Activated CD8-positive, alpha-beta memory T cell treated with anti-CD3 and anti-CD28 coated beads for 48 hours (primary cell): ENCODE measurements around the gene CDK4.
"Not testable (repeated sequence)": the region's sequence is repeated elsewhere in the genome, so short reads cannot be mapped to it uniquely, and the experiment has no call there.

Experiments used
- DNase-seq, 3 experiments: peaks; one replicate each; pipeline ENCODE4 v3.0.0-alpha.2; 2020; ENCODE audit warnings: low read depth in 2 of 3, low spot score in 2 of 3

CDK4 gene

GRCh38 chr12:57726884-57727757 is 25.0 kb downstream of the CDK4 start:
- no peak for DNase-seq

DNA sequence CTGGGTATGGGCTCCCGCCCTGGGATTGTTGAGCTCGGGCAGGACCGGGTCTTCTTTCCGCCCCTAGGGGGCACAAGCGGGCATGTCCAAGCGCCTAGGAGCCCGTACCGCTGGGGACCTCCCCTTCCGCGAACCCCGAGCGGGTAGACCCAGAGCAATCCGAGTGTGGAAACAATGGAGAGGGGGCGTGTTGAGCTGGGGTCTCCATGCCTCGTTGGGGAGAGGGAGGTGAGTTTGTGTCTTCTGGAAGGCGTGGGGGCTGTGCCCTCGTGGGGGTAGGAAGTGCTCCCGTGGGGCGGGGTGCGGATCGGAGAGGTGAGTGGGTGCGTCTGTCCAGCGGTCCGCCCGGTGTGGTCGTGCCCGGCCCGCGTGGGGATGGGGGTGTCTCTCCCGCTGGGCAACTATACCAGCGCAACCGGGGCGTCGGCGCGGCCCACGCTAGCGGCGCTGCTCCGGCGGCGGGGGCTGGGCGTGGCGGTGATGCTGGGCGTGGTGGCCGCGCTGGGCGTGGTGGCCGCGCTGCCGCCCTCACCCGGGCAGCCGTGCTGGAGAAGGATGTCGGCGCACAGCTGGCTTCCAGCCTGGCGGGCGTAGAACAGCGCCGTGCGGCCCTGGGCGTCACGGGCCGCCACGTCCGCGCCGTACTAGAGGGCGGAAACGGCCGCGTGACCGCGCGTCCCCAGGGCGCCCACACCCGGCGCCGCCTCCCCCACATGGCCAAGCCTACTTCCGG is 25.8 kb downstream of the CDK4 start:
- no peak for DNase-seq

DNA sequence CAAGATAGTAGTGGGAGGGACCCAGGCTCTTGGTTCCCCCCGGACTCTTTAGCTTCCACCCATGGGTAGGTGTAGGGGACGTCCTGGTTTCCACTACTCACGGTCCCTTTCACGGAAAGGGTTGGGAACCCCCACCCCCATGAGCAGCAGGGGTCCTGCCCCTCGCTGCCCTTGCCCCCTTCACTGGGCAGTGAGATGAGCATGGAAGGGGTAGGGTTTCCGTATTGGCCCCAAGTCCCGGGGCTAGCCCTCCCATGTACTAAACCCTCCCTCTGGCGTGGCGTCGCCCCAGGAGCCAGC is 26.3 kb downstream of the CDK4 start:
- no peak for DNase-seq

- no peak for DNase-seq
These were observed 27.0 kb downstream of the CDK4 start for GRCh38 chr12:57724936-57725740.

- no peak for DNase-seq
These were observed 27.8 kb downstream of the CDK4 start for GRCh38 chr12:57724003-57724935.

- no peak for DNase-seq
These were observed 28.5 kb downstream of the CDK4 start for GRCh38 chr12:57723630-57723962.

DNA sequence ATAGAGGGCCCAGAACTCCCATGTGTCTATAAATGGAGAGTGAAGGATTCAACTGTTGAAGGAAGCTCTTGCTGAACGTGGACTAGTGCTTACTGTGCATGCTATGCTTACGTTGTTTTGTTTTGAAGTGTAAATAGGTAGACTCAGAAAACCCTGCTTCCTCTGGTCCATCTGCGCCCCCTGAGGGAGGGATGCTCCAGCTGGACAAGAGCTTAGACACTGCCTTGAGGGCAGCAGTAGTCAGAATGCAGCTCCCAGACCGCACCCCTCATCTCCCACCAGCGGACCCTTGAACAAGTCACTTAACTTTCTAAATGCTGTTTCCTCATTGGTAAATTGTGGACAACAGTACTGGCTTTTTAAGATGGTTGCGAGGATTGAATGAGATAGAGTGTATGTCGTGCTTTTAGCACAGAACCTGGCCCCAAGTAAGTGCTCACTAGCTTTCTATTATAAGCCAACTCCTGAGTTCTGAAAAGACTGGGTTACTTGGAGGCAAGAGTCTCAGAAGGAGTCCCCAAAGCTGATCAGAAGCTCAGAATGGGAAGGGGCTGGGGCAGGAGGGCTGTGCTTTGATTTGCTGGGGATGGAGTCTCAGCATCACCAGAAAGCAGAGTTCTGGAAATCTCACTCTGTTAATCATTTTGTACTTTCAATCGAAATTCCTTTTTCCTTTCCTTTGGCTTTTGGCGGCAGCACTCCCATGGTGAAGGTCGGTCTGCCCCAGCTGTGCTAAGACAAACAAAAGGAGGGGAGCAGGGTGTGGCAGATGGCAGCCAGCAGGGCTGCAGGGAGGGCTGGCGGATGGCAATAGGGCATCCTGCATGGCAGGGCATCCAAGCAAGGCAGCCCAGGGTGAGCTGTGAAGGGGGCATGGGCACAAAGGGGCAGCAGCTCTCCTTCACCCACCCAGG is 29.1 kb downstream of the CDK4 start:
- DNase-seq, result no peak

GRCh38 chr12:57721846-57722608 is 30.1 kb downstream of the CDK4 start:
- not testable (repeated sequence) for DNase-seq

- no peak for DNase-seq
These were observed 31.2 kb downstream of the CDK4 start for GRCh38 chr12:57720606-57721595.

GRCh38 chr12:57719777-57720605 is 32.1 kb downstream of the CDK4 start:
- no peak for DNase-seq

DNA sequence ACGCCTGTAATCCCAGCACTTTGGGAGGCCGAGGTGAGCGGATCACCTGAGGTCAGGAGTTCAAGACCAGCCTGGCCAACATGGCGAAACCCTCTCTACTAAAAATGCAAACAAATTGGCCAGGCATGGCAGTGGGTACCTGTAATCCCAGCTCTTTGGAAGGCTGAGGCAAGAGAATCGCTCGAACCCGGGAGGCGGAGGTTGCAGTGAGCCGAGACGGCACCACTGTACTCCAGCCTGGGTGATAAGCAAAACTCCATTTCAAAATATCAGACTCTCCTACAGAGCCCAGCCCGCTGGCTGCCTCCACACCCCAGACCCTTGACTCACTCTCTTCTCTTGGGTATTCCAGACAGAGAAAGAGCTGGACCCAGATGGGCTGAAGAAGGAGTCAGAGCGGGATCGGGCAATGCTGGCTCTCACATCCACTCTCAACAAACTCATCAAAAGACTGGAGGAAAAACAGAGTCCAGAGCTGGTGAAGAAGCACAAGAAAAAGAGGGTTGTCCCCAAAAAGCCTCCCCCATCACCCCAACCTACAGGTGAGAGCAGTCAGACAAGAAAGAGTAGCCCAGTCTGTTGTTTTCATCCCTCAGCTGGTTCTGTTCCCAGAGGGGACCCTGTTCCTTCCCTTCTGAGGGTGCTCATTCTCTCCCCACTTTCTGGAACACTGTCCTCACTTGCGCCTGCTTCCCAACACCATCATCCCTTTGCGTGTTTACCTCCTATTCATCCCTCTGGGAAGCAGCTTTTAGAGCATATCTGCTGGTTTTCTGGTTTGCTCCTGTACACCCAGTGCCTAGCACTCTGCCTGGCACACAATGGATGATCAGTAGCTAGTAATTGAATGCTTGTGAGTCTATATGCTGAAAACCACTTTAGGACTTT is 33.2 kb downstream of the CDK4 start:
- DNase-seq, result no peak

DNA sequence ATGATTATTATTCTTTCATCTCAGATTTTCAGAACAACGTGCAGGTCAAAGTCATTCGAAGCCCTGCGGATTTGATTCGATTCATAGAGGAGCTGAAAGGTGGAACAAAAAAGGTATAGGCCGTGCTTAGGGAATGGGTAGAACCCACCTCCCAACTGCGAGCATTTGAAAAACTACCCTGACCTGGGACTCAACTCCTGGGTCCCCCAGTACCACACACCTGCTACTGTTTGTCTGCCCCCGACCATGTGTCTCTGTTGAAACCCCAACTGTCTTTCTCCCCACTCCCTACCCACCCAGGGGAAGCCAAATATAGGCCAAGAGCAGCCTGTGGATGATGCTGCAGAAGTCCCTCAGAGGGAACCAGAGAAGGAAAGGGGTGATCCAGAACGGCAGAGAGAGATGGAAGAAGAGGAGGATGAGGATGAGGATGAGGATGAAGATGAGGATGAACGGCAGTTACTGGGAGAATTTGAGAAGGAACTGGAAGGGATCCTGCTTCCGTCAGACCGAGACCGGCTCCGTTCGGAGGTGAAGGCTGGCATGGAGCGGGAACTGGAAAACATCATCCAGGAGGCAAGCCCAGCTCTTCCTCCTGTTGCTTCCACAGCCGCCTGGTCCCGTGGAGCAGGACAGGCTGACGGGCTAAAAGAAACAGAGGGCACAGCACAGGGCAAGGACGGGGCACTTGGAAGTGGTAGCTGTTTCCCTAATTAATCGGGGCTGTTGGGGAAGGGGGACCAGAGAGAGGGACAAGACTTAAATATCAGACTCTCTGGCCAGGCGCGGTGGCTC is 34.1 kb downstream of the CDK4 start:
- DNase-seq, result no peak

- no peak for DNase-seq
These were observed 35.0 kb downstream of the CDK4 start for GRCh38 chr12:57717131-57717530.

DNA sequence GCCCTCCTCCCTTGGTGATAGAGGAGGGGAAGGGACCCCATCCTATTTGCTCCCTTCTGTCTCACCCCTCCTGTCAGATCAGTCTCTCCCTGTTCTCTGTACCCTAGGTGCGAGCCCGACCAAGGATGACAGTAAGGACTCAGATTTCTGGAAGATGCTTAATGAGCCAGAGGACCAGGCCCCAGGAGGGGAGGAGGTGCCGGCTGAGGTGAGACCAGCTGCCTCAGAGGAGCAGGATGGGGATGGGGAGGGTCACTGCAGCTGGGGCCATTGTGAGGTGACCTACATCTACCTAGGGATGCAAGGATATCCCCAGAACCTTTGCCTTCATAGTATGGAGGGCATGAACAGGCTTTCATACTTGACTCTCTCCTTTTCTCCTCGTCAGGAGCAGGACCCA is 35.8 kb downstream of the CDK4 start:
- no peak for DNase-seq

DNA sequence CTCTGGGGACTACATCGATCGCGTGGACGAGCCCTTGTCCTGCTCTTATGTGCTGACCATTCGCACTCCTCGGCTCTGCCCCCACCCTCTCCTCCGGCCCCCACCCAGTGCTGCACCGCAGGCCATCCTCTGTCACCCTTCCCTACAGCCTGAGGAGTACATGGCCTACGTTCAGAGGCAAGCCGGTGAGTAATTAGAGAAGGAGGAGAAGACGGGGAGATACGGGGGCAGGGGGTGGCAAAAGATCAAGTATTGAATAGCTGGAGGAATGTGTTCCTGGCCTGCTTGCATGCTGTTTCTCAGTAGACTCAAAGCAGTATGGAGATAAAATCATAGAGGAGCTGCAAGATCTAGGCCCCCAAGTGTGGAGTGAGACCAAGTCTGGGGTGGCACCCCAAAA is 36.3 kb downstream of the CDK4 start:
- DNase-seq, result no peak
